M059J (cell line): ENCODE results near the gene CLEC18A. TPM values are rescaled to one million over a fixed set of nuclear protein-coding genes. Genes with fewer than 3 reads are reported as not detected.
A peak's percentile ranks its signal among the peaks of the same experiment; 100 is the strongest.
"Not testable (repeated sequence)": the region's sequence is repeated elsewhere in the genome, so short reads cannot be mapped to it uniquely, and the experiment has no call there.

ENCODE experiments used
- DNase-seq: peaks from one replicate; pipeline ENCODE4 v3.0.0-alpha.2; 2012; ENCODE audit warnings: low read depth
- total RNA-seq: library from RNA; depleted of rRNA; stranded (reverse); fragments of >200 nt; shearing (Covaris generic); gene quantifications from 2 replicates; pipeline ENCODE4 v1.2.3, GENCODE V29; 2014

The CLEC18A gene
- total RNA-seq, 1 experiment from 2014 or later, result 0.05 TPM

- DNase-seq, result peak; percentile 63
Measured at GRCh38 chr16:69930117-69930776, 20.9 kb upstream of the CLEC18A start.

DNA sequence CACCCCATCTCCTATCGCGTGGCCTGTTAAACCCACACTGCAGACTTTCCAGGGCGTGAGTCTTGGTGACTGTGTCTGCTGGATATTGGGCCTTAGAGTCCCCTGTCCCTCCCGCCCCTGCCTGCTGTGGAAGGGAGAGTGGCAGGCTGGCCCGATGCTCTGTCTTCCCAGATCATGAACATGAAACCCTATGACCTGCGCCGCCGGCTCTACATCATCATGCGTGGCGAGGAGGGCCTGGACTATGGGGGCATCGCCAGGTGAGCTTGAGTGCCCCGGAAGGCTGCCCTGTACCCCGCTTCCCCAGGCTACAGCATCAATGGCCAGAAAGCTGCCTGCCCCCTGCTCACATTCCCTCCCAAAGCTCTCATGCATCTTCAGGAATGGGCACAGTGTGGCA lies 19.5 kb upstream of the CLEC18A start:
- DNase-seq, result no peak

DNA sequence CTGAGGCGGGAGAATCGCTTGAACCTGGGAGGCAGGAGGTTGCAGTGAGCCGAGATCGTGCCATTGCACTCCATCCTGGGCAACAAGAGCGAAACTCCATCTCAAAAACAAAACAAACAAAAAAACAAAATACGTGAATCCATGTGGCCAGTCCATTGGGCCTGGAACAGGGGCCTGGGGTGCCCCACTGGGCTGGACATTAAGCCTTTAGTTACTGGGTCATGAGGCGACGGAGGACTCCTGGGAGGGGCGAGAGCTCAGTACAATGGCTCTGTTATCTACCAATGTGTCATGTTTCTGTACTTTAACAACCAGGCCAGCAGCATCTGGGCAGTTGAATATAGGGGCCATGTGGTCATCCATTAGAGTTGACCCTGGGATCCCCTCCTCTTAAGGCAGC lies 18.9 kb upstream of the CLEC18A start:
- no peak for DNase-seq

DNA sequence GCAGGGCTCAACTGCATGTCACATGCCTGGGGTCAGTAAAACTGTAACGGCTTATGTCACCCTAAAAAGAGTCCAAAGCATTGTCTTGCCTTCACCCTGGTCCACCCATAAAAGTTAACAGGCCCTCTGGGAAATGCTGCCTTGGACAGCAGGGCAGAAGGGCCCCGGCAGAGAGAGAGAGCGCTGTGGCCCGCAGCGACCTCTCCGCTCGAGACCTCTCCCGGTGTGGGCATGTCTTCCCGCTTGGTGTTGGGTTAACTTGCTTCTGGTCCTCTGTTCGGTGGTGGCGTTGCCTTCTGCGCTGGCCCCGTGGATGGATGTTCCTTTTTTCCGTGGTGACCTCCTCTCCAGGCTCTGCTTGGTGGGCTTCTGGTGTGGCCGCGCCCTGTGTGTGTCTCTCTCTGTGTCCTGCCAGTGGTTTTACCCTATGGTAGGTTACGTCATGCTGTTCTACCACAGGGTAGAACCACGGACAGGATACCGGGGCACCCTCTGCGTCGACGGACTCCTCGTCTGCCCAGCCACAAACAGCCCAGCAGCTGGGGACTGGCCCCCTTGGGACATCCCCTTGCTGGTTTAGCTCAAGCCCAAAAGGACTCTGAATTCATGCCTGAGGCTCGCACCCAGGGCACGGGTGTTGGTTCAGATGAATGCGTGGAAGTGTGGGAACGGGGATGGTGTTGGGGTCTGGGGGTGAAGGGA lies 18.3 kb upstream of the CLEC18A start:
- no peak for DNase-seq

GRCh38 chr16:69934044-69934443 lies 17.1 kb upstream of the CLEC18A start:
- no peak for DNase-seq

DNA sequence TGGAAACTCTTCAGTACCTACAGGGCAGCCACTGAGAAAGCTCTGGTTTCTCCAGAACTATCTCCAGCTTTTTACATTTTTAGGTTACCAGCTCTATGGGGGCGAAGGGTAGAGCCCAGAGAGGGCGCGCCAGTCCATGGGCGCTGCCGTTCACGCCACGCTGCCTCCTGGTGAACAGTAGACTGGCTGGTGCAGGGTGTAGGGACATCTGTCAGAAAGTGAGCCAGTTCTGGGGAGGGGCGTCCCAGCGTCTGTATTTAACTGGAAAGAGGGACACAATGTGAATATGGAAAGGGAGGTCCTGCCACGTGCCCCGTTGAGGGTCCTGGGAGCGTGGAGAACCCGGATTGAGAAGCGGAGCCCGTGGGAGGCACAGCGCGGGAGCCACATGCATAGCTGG lies 16.4 kb upstream of the CLEC18A start:
- DNase-seq, result no peak

- DNase-seq, result no peak
Measured at GRCh38 chr16:69935278-69935711, 15.8 kb upstream of the CLEC18A start.

DNA sequence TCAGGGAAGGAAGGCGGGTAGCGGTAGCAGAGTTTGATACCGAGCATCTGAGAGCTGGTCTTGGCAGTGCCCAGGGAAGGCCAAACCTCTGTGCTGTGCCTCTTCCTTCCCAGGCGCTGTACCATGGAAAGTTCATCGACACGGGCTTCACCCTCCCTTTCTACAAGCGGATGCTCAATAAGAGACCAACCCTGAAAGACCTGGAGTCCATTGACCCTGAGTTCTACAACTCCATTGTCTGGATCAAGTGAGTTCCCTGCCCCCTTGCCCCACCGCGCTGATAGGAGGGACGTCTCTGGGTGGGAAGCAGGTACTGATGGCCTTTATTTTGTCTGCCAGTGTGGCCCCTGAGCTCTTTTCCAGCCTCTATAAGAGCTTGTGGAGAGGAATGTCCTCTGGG lies 15.4 kb upstream of the CLEC18A start:
- DNase-seq, result no peak

DNA sequence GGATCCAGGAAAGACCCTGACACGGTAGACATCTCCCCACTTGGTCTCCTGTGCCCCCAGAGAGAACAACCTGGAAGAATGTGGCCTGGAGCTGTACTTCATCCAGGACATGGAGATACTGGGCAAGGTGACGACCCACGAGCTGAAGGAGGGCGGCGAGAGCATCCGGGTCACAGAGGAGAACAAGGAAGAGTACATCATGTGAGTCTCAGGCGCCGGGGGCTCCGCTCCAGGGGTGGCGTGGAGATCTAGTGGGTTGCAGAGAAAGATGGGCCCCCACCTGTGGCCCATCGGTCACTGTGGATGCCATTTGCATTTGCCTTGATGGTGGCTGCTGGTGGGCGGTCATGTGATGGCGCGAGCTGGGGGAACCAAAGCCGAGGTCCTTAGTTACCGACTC lies 14.9 kb upstream of the CLEC18A start:
- DNase-seq, result no peak

- DNase-seq, result no peak
Measured at GRCh38 chr16:69936751-69937211, 14.4 kb upstream of the CLEC18A start.

- DNase-seq, result no peak
Measured at GRCh38 chr16:69937465-69937951, 13.6 kb upstream of the CLEC18A start.

DNA sequence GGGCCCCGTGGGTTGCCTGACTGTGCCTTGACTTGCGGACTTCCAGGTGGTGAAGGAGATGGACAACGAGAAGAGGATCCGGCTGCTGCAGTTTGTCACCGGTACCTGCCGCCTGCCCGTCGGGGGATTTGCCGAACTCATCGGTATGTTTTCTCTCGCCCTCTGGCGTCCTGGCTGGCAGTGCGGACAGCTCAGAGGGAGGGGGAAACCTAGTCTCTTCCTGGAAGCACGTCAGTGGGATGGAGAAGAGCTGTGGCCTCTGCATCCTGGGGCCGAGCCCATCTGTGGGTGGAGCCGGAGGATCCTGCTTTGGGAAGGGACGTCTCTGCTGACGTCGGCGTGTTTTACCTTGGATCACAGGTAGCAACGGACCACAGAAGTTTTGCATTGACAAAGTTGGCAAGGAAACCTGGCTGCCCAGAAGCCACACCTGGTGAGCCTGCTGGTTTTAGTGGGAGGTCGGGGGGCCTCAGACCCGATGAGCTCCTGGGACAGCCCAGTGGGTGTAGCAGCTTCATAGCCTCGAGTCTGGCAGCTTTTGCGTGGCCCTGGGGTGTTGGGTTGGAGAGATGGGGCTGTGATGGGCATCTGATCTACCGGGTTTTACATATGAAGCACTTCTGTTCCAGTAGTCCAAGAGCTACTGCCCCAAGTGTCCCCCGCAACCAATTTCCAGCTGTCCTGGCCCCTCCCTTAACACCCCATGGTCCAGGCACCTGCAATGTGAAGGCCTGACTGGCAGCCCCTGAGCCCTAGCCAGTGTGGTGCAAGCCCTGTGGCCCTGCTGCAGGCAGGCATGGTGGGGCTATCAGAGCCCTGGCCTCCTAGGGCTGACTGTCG lies 11.9 kb upstream of the CLEC18A start:
- DNase-seq, result no peak

DNA sequence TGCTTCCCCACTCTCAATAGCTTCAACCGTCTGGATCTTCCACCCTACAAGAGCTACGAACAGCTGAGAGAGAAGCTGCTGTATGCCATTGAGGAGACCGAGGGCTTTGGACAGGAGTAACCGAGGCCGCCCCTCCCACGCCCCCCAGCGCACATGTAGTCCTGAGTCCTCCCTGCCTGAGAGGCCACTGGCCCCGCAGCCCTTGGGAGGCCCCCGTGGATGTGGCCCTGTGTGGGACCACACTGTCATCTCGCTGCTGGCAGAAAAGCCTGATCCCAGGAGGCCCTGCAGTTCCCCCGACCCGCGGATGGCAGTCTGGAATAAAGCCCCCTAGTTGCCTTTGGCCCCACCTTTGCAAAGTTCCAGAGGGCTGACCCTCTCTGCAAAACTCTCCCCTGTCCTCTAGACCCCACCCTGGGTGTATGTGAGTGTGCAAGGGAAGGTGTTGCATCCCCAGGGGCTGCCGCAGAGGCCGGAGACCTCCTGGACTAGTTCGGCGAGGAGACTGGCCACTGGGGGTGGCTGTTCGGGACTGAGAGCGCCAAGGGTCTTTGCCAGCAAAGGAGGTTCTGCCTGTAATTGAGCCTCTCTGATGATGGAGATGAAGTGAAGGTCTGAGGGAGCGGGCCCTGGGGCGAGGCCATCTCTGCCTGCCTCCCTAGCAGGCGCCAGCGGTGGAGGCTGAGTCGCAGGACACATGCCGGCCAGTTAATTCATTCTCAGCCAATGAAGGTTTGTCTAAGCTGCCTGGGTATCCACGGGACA lies 11.1 kb upstream of the CLEC18A start:
- no peak for DNase-seq

DNA sequence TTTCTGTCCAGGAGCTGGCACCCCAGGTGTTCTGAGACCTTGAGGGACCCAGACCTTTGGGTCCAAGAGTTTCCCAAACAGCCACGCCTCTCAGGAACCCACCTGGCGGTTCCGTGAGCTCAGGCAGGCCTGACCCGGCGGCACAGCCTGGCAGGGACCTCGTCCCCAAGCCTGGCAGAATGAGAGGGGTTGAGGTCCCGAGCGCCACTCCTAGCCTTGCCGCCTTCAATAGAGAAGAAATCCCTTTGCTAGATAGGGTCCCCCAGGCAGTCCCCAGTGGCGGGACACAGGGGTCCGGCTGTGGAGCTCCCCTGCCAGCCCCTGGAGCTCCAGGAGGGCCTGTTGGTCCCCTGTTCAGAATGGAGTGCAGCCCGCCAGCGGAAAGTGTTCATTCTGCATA lies 10.5 kb upstream of the CLEC18A start:
- no peak for DNase-seq

DNA sequence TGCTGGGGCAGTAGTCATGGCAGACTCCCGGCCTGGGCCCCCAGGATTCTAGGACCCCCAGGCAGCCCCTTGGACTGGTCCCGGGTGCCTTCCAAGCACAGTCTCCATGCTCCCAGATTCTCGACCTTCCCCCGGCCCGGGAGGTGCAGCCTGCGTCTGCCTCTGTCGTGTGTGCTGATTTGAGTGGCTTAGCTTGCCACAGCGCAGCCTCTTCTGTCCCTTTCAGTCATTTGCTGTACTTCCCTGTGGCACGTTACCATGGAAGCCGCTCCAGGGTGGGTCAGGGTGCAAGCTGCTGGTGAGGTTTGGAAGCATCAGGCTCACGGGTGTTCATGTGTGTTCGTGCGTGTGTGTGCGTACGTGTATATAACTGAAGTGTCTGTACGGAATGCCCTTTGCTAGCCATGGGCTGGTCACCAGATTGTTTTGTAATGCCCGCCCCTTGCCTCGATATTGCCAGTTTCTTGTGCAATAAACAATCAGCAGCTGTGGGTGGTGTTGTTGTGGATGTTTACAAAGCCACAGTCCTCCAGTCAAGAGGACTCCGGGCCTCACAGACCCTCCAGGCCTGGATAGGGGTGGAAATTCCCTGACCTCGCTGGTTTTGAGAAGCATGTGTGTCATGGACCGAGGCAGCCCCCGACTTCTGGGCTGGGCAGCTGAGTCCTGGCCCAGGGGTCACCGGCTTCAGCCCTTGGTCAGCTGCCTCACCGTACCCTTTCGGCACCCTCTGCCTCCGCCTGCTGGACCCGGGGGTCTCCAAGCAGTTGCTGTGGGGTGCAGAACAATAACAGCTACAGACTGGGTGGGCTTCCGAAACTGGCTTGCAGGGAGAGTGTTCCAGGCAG lies 9.7 kb upstream of the CLEC18A start:
- no peak for DNase-seq

DNA sequence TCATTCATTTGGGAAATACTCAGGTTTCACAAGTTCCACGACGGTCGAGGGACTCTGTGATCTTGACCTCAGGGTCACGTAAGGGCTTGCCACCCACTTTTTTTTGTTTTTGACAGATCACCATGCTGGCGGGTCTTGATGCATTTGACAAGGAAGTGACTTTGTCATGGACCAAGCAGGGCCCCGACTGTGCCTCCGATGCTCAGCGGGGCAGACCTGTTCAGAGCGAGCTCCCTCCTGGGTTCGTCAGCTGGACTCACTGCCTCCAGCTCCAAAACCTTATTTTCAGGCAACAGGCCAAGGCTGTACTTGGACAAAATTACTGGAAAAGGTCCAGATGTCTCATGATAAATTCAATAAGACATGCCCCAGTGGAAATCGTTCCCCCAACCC lies 9.0 kb upstream of the CLEC18A start:
- no peak for DNase-seq

- no peak for DNase-seq
Measured at GRCh38 chr16:69942627-69943170, 8.4 kb upstream of the CLEC18A start.

DNA sequence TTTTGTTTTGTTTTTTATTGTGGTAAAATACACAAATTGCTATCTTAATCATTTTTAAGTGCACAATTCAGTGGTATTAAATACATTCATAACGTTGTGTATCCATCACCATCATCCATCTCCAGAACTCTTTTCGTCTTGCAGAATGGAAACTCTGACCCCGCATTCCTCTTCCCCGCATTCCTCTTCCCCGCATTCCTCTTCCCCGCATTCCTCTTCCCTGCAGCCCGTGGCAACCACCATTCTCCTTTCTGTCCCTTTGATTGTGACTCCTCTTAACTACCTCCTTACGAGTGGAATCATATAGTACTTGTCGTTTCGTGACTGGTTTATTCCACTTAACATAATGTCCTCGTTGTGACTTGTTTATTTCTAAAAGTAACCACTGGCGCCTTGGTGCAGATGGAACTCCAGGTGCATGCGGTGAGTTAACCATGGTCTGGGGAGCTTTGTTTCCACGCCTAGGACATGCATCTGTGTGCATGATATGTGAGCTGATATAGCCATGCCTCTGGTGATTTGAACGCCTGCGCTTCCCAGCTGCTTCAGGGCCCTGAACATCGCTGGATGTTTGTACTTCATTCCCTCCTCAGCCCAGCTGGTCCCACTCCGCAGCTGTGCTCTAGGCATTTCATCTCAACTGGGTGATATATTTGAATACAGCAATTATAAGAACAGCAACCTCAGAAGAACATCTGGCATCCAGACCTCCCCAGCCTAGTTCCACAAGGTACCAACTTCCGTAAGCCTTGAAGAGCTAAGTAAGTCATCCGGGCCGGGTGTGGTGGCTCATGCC lies 7.7 kb upstream of the CLEC18A start:
- DNase-seq, result not testable (repeated sequence)

GRCh38 chr16:69950411-69950810 lies 723 bp upstream of the CLEC18A start:
- not testable (repeated sequence) for DNase-seq

GRCh38 chr16:69951672-69952031 lies 518 bp downstream of the CLEC18A start:
- not testable (repeated sequence) for DNase-seq
